Epithelial cell of prostate (primary cell): ENCODE results near the gene FBH1.
"Not testable (repeated sequence)": the region's sequence is repeated elsewhere in the genome, so short reads cannot be mapped to it uniquely, and the experiment has no call there.

Experiments
- DNase-seq: peaks from one replicate; pipeline ENCODE4 v3.0.0-alpha.2; 2011; ENCODE audit warnings: low read depth, low spot score
- H3K27ac ChIP-seq: fragments of 450-650 bp; 2 replicates; pipeline ENCODE4 v1.5.1; 2017; ENCODE audit warnings: mild to moderate bottlenecking

The FBH1 gene

GRCh38 chr10:5873515-5873995 lies 16.5 kb upstream of the FBH1 start:
- DNase-seq, result no peak
- H3K27ac ChIP-seq, result no peak overlapping the region

DNA sequence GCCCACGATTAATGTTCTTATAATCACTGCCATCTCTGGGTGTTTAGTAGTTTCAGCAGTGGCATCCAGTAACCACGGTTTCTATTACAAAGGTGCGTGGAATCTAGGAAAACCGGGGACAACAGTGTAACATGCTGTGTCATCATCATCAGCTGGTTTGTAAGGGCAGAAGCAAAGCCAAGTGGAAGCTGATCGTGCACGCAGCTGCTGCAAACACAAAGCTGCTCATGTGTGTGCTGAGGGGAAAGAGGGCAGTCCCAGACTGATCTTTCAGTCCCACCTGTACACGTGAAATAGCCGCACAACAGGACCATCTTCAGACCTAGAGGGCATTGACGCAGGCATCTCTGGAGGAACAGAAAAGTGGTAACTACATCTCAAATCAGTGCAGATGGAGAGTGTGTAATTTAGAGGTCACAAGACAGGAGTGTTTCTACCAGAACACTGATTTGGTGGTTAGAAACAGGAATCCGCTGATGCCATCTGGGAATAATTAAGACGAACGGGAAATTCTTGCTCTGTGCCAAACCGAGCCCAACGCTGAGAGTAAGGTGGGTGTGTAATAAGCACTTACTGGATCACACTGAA lies 13.8 kb upstream of the FBH1 start:
- no peak for DNase-seq
- no peak overlapping the region for H3K27ac ChIP-seq

GRCh38 chr10:5877041-5877440 lies 13.0 kb upstream of the FBH1 start:
- DNase-seq, H3K27ac ChIP-seq: not testable (repeated sequence)

DNA sequence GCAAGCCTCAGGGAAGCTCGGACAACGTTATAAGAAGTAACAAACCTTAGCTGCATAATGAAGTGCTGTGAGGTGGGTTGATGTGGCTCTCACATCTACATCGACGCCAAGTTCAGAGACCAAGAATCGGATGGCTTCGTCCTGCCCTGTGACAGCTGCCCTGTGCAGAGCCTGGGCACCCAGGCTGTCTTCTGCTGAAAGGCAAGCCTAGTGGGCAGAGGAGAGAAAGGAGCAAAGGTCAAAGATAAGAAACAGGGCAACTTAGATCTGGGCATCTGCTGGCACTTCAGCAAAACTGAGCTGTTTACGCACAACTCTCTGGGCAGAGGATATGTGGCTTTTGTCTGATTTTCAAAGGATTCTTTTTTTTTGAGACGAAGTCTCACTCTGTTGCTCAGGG lies 7.1 kb upstream of the FBH1 start:
- DNase-seq, result no peak
- no peak overlapping the region for H3K27ac ChIP-seq

DNA sequence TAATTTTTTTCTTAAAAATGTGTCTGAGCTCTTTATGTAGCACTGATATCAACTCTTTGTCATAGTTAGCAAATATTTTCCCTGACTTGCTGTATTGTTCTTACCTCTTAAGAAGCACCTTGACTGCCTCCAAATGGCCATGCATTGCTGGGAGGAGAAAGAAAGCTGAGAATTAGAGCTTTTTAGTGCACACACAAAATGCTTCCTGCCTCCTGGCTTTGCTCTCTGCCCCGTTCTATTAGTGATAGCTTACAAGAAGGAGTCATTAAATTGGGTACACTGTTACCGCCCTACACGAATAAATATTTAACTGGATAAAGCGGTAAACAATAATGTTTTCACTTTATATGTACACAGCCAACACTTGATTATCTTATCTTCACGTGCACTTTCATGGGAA lies 4.4 kb upstream of the FBH1 start:
- H3K27ac ChIP-seq, result no peak overlapping the region
- DNase-seq, result no peak

DNA sequence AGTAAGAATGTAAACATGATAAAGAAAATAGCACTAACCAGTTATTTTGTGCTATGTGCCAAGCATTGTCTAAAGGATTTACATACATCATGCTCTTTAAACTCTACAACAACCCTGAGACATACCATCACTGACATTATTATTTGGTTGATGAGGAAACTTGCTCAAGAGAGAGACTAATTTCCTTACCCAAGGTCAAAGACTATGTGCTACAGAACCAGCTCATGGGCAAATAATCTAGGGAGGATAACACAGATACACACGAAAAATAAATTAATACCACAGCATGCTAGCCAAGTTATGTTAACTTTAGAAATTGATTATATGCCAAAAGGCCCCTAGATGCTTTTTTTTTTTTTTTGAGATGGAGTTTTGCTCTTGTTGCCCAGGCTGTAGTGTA lies 3.0 kb upstream of the FBH1 start:
- no peak overlapping the region for H3K27ac ChIP-seq
- no peak for DNase-seq

DNA sequence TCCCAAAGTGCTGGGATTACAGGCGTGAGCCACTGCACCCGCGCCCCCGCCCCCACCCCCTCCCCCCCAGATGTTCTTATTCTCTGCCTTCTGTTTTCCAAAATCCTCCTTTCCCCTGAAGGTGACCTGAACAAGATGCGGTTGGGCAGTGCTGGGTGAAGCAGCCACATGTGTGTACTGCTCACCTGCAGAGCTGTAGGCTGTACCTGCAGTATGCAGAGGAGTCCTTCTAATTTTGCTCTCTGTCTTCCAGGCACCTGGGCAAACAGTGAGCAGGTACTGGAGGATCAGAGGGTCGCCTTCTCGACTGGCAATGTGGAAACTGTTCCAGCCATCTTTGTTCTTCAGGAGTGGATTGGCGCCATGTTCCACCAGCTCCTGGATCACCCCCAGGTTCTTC lies 2.4 kb upstream of the FBH1 start:
- DNase-seq, result no peak
- no peak overlapping the region for H3K27ac ChIP-seq

DNA sequence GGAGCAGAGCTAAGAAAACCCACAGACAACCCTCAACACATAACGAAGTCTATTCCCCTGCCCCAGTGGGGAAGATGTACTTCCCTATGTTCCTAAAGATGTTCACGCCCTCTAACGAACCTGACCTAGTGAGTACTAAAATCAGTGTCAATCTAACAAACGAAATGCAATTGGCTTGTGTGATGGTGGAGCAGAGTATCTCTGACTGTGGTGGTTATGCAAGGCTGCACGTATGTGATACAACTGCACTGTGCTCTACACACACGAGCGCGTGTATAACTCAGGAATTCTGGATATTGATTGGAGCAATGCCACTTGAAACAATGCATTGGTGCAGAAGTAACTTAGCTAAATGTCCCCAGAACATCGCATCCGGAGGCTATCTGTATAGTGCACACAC lies 1.7 kb upstream of the FBH1 start:
- H3K27ac ChIP-seq, result no peak overlapping the region
- no peak for DNase-seq

- H3K27ac ChIP-seq, result peak overlapping the region; percentile 22
- DNase-seq, result no peak
Observed at GRCh38 chr10:5888843-5889623, 1.0 kb upstream of the FBH1 start.

DNA sequence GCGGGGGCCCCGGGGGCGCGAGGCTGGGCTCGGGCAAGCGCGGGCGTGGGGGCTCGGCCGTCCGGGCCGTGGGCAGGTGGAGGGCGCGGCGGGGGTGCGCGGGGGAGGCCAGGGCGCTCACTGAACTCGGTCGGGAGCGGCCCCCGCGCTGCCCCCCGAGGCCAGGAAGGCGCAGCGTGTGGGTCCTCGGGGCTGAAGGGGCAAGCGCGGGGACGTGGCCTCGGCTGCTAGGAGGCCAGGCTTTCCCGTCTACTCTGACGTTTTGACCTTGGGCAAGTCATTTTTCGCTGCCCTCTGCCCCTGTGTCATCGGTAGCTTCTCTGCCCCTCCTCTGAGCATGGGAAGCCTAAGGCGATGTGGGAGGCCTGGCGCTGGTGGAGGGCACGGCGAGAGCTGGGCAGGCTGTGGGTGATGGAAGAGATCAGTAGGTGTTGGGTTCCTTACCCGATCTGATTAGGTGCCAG lies 441 bp downstream of the FBH1 start:
- no peak for DNase-seq

DNA sequence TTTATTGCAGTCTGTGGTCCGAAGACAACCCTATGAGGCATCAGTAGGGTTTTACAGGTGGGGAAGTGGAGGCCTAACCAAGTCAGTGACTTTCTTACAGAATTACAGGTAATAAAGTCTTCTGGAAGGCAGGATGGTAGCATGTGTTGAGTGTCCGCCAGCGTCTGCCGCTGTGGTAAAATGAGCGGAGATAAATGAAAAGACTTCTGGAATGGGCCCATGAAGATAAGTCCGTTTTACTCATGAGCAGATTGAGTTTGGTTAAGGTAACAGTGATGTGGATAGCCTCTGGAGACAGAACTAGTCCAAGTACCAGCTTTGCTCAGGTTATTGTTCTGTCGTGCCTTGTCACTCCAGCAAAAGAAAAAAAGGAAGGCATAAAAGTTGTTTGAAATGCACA lies 966 bp downstream of the FBH1 start:
- DNase-seq, result no peak
- H3K27ac ChIP-seq, result peak overlapping the region; percentile 70

More for the DNA sequence above, 441 bp downstream of the FBH1 start:
- peak overlapping the region; percentile 70 for H3K27ac ChIP-seq

- no peak overlapping the region for H3K27ac ChIP-seq
- DNase-seq, result no peak
Observed at GRCh38 chr10:5892007-5892406, 2.0 kb downstream of the FBH1 start.

GRCh38 chr10:5893321-5893720 lies 3.3 kb downstream of the FBH1 start:
- DNase-seq, result no peak
- no peak overlapping the region for H3K27ac ChIP-seq

- no peak overlapping the region for H3K27ac ChIP-seq
- no peak for DNase-seq
Observed at GRCh38 chr10:5894403-5894802, 4.4 kb downstream of the FBH1 start.

GRCh38 chr10:5894873-5895272 lies 4.8 kb downstream of the FBH1 start:
- no peak for DNase-seq
- H3K27ac ChIP-seq, result no peak overlapping the region

DNA sequence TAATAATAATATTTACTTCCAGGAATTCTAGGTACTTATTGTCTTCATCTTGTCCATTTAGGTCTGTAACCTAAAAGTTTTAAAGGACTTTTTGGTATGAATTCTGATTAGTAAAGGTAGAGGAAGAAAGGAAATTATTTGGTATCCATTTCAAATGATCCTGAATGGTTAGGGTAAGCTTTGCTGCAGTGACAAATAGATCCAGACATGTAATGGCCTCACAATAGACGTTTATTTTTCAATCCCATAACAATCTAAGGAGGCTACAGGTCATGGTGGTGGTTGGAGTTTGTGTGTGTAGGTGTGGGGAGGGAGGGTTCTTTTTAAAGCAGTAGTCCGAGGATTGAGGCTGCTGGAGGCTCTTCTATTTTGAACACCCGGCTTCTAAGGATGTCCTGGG lies 5.3 kb downstream of the FBH1 start:
- no peak for DNase-seq
- H3K27ac ChIP-seq, result no peak overlapping the region

GRCh38 chr10:5895804-5896203 lies 5.8 kb downstream of the FBH1 start:
- H3K27ac ChIP-seq, result no peak overlapping the region
- no peak for DNase-seq

DNA sequence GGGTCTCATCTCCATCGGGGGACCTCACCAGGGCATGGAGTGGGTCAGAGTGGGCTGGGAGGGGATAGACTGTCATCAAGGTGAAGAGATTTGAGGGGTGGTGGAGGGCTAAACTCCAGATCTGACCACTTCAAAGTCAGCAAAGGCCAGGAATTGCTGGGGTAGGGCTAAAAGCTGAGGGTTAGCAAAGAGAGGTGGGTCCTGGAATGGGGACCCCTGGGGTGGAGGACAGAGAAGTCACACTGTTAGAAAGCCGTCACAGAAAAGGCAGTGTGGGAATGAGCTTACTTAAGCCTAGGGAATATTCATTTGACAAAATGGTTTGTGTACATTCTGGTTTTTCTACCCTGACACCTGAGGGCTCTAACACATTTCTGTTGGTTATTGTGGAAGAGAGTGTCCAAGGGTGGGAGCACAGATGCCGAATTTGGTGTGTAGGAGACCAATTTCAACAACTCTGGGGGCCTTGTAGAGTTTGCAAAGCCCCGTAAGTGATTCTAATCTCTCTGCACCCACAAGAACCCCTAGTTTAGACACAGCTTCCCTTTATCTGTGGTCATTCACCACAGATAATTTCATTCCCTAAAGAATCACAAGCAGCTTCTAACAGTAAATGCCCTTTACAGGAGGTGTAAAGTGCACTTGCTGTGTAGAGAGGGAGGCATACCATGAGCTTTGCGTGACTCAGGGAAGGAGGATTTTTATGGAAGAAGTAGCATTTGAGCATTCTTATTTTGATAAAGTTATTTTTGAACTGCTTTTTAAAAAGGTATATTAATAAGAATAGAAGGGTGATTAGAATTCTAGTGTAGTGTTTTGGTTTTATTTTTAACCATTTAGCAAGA lies 6.4 kb downstream of the FBH1 start:
- DNase-seq, result no peak
- no peak overlapping the region for H3K27ac ChIP-seq

- no peak overlapping the region for H3K27ac ChIP-seq
- no peak for DNase-seq
Observed at GRCh38 chr10:5897053-5897340, 7.0 kb downstream of the FBH1 start.

- H3K27ac ChIP-seq, result no peak overlapping the region
- DNase-seq, result no peak
Observed at GRCh38 chr10:5897504-5897903, 7.5 kb downstream of the FBH1 start.

DNA sequence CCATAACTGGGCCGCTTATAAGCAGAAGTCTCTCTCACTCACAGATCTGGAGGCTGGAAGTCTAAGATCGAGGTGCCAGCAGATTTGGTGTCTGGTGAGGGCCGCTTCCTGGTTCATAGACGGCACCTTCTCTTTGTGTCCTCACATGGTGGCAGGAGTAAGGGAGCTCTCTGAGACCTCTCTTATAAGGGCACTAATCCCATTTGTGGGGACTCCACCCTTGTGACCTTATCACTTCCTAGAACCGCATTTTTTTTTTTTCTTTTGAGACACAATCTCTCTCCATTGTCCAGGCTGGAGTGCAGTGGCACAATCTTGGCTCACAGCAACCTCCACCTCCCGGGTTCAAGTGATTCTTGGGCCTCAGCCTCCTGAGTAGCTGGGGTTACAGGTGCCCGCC lies 8.1 kb downstream of the FBH1 start:
- DNase-seq, result no peak
- no peak overlapping the region for H3K27ac ChIP-seq
